ENCODE data around the gene CFAP46.

The CFAP46 gene

GRCh38 chr10:132977807-132978206 is 35.4 kb upstream of the CFAP46 start:
- no peaks in the 10 kb centered on the region for H3K4me1 ChIP-seq
- H3K36me3 ChIP-seq, result no peaks in the 10 kb centered on the region
- DNase-seq, result peak; percentile 8 to 33
- no peaks in the 10 kb centered on the region for H3K9me3 ChIP-seq
- H3K27me3 ChIP-seq, result peaks cover 0 to 33% of the 10 kb centered on the region in 2 donors
- intact Hi-C loops (cut with DNase I; ENCODE audit: low total_unique reads), result no loop called here
- no peak overlapping the region for H3K4me3 ChIP-seq
- no peak overlapping the region for H3K27ac ChIP-seq
- TF ChIP-seq CTCF (IDR thresholded peaks at IDR 0.05), result no peak

GRCh38 chr10:132977076-132977475 is 34.7 kb upstream of the CFAP46 start:
- no peaks in the 10 kb centered on the region for H3K36me3 ChIP-seq
- H3K27me3 ChIP-seq, result peaks cover 0 to 40% of the 10 kb centered on the region in 2 donors
- no peak for TF ChIP-seq CTCF (IDR thresholded peaks at IDR 0.05)
- DNase-seq, result peak; percentile 15 to 52
- H3K9me3 ChIP-seq, result no peaks in the 10 kb centered on the region
- H3K27ac ChIP-seq, result no peak overlapping the region
- H3K4me1 ChIP-seq, result no peaks in the 10 kb centered on the region
- intact Hi-C loops (cut with DNase I; ENCODE audit: low total_unique reads), result no loop called here
- no peak overlapping the region for H3K4me3 ChIP-seq

GRCh38 chr10:132975831-132976682 is 33.7 kb upstream of the CFAP46 start:
- intact Hi-C loops (cut with DNase I; ENCODE audit: low total_unique reads), result no loop called here
- H3K9me3 ChIP-seq, result peaks cover 0 to 2% (median 0%) of the 10 kb centered on the region in 3 donors
- no peak overlapping the region for H3K4me3 ChIP-seq
- no peaks in the 10 kb centered on the region for H3K4me1 ChIP-seq
- no peak overlapping the region for H3K27ac ChIP-seq
- H3K27me3 ChIP-seq, result peaks cover 0 to 50% of the 10 kb centered on the region in 2 donors
- TF ChIP-seq CTCF (IDR thresholded peaks at IDR 0.05), result no peak
- peak; percentile 13 to 54 for DNase-seq
- H3K36me3 ChIP-seq, result no peaks in the 10 kb centered on the region

- no peak overlapping the region for H3K27ac ChIP-seq
- H3K9me3 ChIP-seq, result peaks cover 0 to 9% (median 7%) of the 10 kb centered on the region in 3 donors
- H3K36me3 ChIP-seq, result no peaks in the 10 kb centered on the region
- intact Hi-C loops (cut with DNase I; ENCODE audit: low total_unique reads), result no loop called here
- H3K4me3 ChIP-seq, result no peak overlapping the region
- peak; percentile 10 to 46 for DNase-seq
- H3K27me3 ChIP-seq, result peaks cover 0 to 57% of the 10 kb centered on the region in 2 donors
- H3K4me1 ChIP-seq, result no peaks in the 10 kb centered on the region
- TF ChIP-seq CTCF (IDR thresholded peaks at IDR 0.05), result no peak
These were observed 32.8 kb upstream of the CFAP46 start for GRCh38 chr10:132974886-132975830.

- peak in 1 of 2 donors; percentile 13 for DNase-seq
- no peak for TF ChIP-seq CTCF (IDR thresholded peaks at IDR 0.05)
These were observed 32.0 kb upstream of the CFAP46 start for GRCh38 chr10:132974249-132974796.

More at GRCh38 chr10:132974249-132974796, 32.0 kb upstream of the CFAP46 start:
- intact Hi-C loops (cut with DNase I; ENCODE audit: low total_unique reads), result no loop called here
- H3K27ac ChIP-seq, result no peak overlapping the region
- H3K36me3 ChIP-seq, result no peaks in the 10 kb centered on the region
- H3K4me1 ChIP-seq, result no peaks in the 10 kb centered on the region
- no peak overlapping the region for H3K4me3 ChIP-seq
- H3K27me3 ChIP-seq, result peaks cover 0 to 60% of the 10 kb centered on the region in 2 donors
- peaks cover 0 to 11% (median 7%) of the 10 kb centered on the region in 3 donors for H3K9me3 ChIP-seq

All from tibial artery (tissue), 4 donors.